Heart right ventricle (tissue), 16 donors: Measurements from ENCODE around the gene TMPRSS13. TPM values are rescaled to one million over a fixed set of nuclear protein-coding genes. Genes with fewer than 3 reads are reported as not detected.

Source experiments
- ATAC-seq, 8 donors: fragments of 200-7000 bp; cut with Tn5 transposase; one replicate each; pipeline ENCODE4 v1.9.1; 2020; ENCODE audit warnings: mild to moderate bottlenecking in 8 of 8, moderate library complexity in 8 of 8, moderate number of reproducible peaks in 1 of 8
- DNase-seq, 2 donors: peaks; one replicate each; pipeline ENCODE4 v3.0.0-alpha.2; 2020
- H3K27ac ChIP-seq, 10 donors: fragments of 200-600 bp; sonication (generic) in 2 of 10; one replicate each; pipeline versions ENCODE4 v1.5.0 to v1.8.0; 2020 to 2022; ENCODE audit warnings: mild to moderate bottlenecking in 3 of 10
- H3K27me3 ChIP-seq, 7 donors: fragments of 200-600 bp; one replicate each; pipeline ENCODE4 v1.8.0; 2021 to 2022; ENCODE audit warnings: mild to moderate bottlenecking in 2 of 7
- H3K36me3 ChIP-seq, 9 donors: fragments of 200-600 bp; sonication (generic) in 1 of 9; one replicate each; pipeline versions ENCODE4 v1.5.0 to v1.8.0; 2020 to 2022; ENCODE audit warnings: mild to moderate bottlenecking in 2 of 9
- H3K4me1 ChIP-seq, 9 donors: fragments of 200-600 bp; sonication (generic) in 1 of 9; one replicate each; pipeline versions ENCODE4 v1.5.0 to v1.8.0; 2020 to 2022; ENCODE audit warnings: mild to moderate bottlenecking in 4 of 9
- H3K4me3 ChIP-seq, 10 donors: fragments of 200-600 bp; sonication (generic) in 2 of 10; one replicate each; pipeline versions ENCODE4 v1.5.0 to v1.8.0; 2020 to 2022; ENCODE audit warnings: mild to moderate bottlenecking in 7 of 10, moderate library complexity in 2 of 10
- H3K9me3 ChIP-seq, 11 donors: fragments of 200-600 bp in 10 of 11; sonication (generic) in 2 of 11; one replicate each; pipeline versions ENCODE4 v1.5.0 to v1.8.0; 2013 to 2022; ENCODE audit warnings: mild to moderate bottlenecking in 2 of 11, control low read depth in 1 of 11, moderate library complexity in 1 of 11
- CTCF ChIP-seq, 9 donors: fragments of 200-600 bp; sonication (generic) in 2 of 9; IDR thresholded peaks; one replicate each; pipeline versions ENCODE4 v1.5.0 to v1.8.0; 2021 to 2022; ENCODE audit warnings: antibody characterized with exemption in 9 of 9, mild to moderate bottlenecking in 5 of 9, moderate library complexity in 1 of 9
- WGBS, 2 donors: extraction: QIAGEN DNeasy Blood & Tissue Kit; methylation state at CpG; one replicate each; pipeline ENCODE4 v1.1.7; 2013; ENCODE audit warnings: inconsistent platforms in 1 of 2; 5-methylcytosine and 5-hydroxymethylcytosine counted together
- intact Hi-C, 10 donors: fragments of 100-400 bp; cut with DNase I; formaldehyde crosslinking; loops; one replicate each; pipeline versions ENCODE4 v1.11.1 to v1.14.2; 2022
- polyA plus RNA-seq, 2 donors: library from polyadenylated mRNA; stranded (reverse); fragments of 200-250 nt; gene quantifications; one replicate each; pipeline ENCODE4 v1.2.3, GENCODE V29; 2013
- total RNA-seq, 10 donors: library from RNA; stranded (reverse); fragmentation: NEBNext Ultra II Directional in 3 of 10; extraction: Animal tissue kit (Norgen Biotek cat#: 25700) in 3 of 10; gene quantifications; one replicate each; pipeline versions ENCODE4 v1.2.1 to v1.2.4, GENCODE V29; 2021 to 2023
- donor health status: Arrhythmogenic right ventricular cardiomyopathy.
- donor health status: ischemic (EF 13 %, LVEDD 7.1; RV severe dilation, severe dysfunction).
- donor health status: healthy with polysubstance abuse.
- donor health status: DM: no; HTN: yes; CAD: no.
- donor health status: DM: no; HTN: no; CAD: no.
- donor health status: ischemic (EF 25% LVEDD 6.9; RV normal size, moderate dysfunction).
- donor health status: ischemic (EF 25% LVEDD 5.7; RV mildly dilated, moderate dysfunction).
- donor health status: healthy.
- donor health status: DM: yes; HTN: yes; CAD: no.
- donor health status: Ischemic cardiomyopathy.
- donor health status: ischemic (EF 35%, LVEDD 5.7; RV mildly dilated, moderate dysfunction).
- donor health status: nonischemic (EF 11% LVEDD 7.7; RV severe dilation, severe dysfunction).
- donor health status: DM: yes; HTN: yes; CAD: no.
- donor health status: PGD.
- donor health status: ischemic (EF 29% LVEDD 5.4; RV normal size, mild dysfunction).
- donor health status: nonischemic (EF 23%, LVEDD 6.1; RV moderate dilation, normal function).

TMPRSS13 gene
- total and polyA plus RNA-seq, 12 donors, result 0.03 to 0.32 (median 0.18) TPM; not detected in 7

DNA sequence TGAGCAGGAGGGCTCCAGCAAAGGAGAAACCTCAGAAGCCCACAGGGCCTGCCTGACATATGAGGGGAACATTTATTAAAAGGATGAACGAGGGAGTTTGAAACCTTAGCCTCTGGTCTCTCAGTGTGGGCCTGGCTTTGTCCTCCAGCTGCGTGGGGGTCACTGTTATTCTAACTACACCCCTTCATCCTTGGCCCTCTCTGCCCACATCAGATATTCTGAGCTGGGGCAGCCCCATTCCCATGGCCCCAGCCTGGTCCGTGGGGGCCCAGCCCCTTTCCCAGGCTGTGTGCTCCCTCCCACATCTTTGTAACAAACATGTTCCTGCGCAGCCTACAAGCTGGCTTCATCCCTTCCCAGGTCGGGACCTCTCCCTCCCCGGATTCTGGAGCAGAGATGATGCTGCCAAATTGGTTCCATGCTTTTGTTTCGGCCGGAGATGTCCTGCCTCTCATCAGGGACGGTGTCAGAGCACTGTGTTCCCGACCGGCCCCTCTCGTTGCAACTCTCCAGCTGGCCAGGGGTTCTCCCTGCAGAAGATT, 56.7 kb downstream of the TMPRSS13 start:
- Histone ChIP-seq H3K27ac (peak overlapping the region; percentile 23 to 96 (median 84)), H3K27me3 (peaks cover 0 to 46% (median 12%) of the 10 kb centered on the region in 7 donors), H3K9me3 (no peaks in the 10 kb centered on the region), H3K36me3 (peaks cover 0 to 6% (median 0%) of the 10 kb centered on the region in 9 donors), H3K4me3 (peak overlapping the region in 4 of 10 donors; percentile 5 to 87 (median 14)), H3K4me1 (peaks cover 15 to 92% (median 72%) of the 10 kb centered on the region in 9 donors)
- DNase-seq (peak in 1 of 2 donors; percentile 56), ATAC-seq (peak in 5 of 8 donors; percentile 2 to 38 (median 13))
- intact Hi-C loops, result no loop called here
- no peak for TF ChIP-seq CTCF (IDR thresholded peaks at IDR 0.05)
- 34 to 39% methylated on average over 12 of the region's 12 CpGs for WGBS, 2 donors

DNA sequence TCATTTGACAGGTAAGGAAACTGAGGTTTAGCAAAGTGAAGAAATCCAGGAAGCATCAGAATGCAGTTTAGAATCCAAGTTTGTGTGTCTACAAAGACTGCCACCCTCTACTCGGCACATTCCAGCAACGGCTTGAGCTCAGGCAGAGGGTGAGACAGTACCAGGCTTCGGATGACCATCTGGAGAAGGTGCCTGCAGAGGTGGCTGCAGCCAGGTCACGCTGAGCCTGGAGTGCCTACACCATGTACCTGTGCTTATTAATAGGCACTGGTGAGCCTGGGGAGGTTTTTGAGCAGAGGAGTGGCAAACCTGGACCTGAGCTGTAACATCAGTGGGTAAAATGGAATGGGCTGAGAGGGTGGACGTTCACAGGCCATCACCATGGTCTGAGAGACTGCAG, 57.4 kb downstream of the TMPRSS13 start:
- peaks cover 0 to 39% (median 12%) of the 10 kb centered on the region in 7 donors for H3K27me3 ChIP-seq
- peaks cover 0 to 6% (median 0%) of the 10 kb centered on the region in 9 donors for H3K36me3 ChIP-seq
- H3K9me3 ChIP-seq, result no peaks in the 10 kb centered on the region
- TF ChIP-seq CTCF (IDR thresholded peaks at IDR 0.05), result no peak
- DNase-seq (no peak), ATAC-seq (no peak)
- peaks cover 15 to 88% (median 67%) of the 10 kb centered on the region in 9 donors for H3K4me1 ChIP-seq
- no peak overlapping the region for H3K4me3 ChIP-seq
- WGBS, 2 donors, result 83 to 84% methylated on average over 5 of the region's 5 CpGs
- H3K27ac ChIP-seq, result peak overlapping the region in 6 of 10 donors; percentile 75 to 96 (median 92)
- intact Hi-C loops, result no loop called here

DNA sequence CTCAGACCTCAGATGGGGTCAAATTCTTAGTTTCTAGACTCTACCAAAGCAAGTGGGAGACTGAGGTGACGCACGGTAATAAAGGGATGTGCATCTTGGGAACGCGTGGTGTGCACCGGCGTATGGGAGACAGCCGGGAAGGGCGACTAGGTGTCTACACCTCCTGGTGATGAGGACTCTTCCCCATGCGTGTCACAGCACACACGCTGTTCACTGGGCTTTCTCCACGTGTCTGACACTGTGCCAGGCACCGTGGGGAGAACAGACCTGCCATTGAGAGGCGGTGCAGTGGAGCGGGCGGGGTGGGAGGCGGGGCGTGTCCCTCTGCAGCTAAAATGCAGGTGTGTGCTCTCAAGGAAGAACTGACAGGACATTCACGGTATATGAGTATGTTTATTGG, 58.0 kb downstream of the TMPRSS13 start:
- no peaks in the 10 kb centered on the region for H3K9me3 ChIP-seq
- DNase-seq (no peak), ATAC-seq (no peak)
- peaks cover 15 to 93% (median 63%) of the 10 kb centered on the region in 9 donors for H3K4me1 ChIP-seq
- intact Hi-C loops, result no loop called here
- TF ChIP-seq CTCF (IDR thresholded peaks at IDR 0.05), result no peak
- no peak overlapping the region for H3K4me3 ChIP-seq
- peaks cover 0 to 6% (median 0%) of the 10 kb centered on the region in 9 donors for H3K36me3 ChIP-seq
- 82 to 85% methylated on average over 18 of the region's 18 CpGs for WGBS, 2 donors
- peaks cover 0 to 33% (median 8%) of the 10 kb centered on the region in 7 donors for H3K27me3 ChIP-seq
- peak overlapping the region in 3 of 10 donors; percentile 93 to 96 (median 95) for H3K27ac ChIP-seq

GRCh38 chr11:117870103-117870952, 58.9 kb downstream of the TMPRSS13 start:
- peaks cover 0 to 6% (median 0%) of the 10 kb centered on the region in 9 donors for H3K36me3 ChIP-seq
- H3K4me3 ChIP-seq, result no peak overlapping the region
- WGBS, 2 donors, result 61 to 65% methylated on average over 9 of the region's 9 CpGs
- no peak for TF ChIP-seq CTCF (IDR thresholded peaks at IDR 0.05)
- peak overlapping the region in 9 of 10 donors; percentile 41 to 95 (median 56) for H3K27ac ChIP-seq
- H3K4me1 ChIP-seq, result peaks cover 15 to 91% (median 56%) of the 10 kb centered on the region in 9 donors
- intact Hi-C loops, result no loop called here
- no peak for DNase-seq
- ATAC-seq, result peak in 6 of 8 donors; percentile 9 to 42 (median 16)
- peaks cover 0 to 25% (median under 1%) of the 10 kb centered on the region in 7 donors for H3K27me3 ChIP-seq
- no peaks in the 10 kb centered on the region for H3K9me3 ChIP-seq
